GM12878 (cell line): ENCODE data around the gene C16orf87. TPM values are rescaled to one million over a fixed set of nuclear protein-coding genes. Genes with fewer than 3 reads are reported as not detected.
A peak's percentile ranks its signal among the peaks of the same experiment; 100 is the strongest.

ENCODE experiments used
- ATAC-seq: fragments of 200-7000 bp; cut with Tn5 transposase; 3 replicates; pipeline ENCODE4 v1.9.1; 2020; ENCODE audit warnings: mild to moderate bottlenecking, moderate library complexity
- BruUV-seq: library from RNA; stranded (reverse); fragments of 400-500 nt; replicated peaks from 2 replicates; lab custom pipeline; 2021; lab: Mats Ljungman, UMichigan
- CTCF ChIA-PET: fragments of 300-600 bp; sonication (Branson Sonifier 250); formaldehyde crosslinking; extraction: SDS; loops from one replicate; lab custom pipeline; 2021; ENCODE audit warnings: inconsistent platforms; lab: Yijun Ruan, JAX
- POLR2A ChIA-PET: fragments of 350-600 bp; formaldehyde crosslinking; extraction: SDS; loops from one replicate; lab custom pipeline; 2021; ENCODE audit warnings: inconsistent platforms; lab: Charles Lee
- RAD21 ChIA-PET: fragments of 300-600 bp; sonication (Branson Sonifier 250); formaldehyde crosslinking; loops from one replicate; lab custom pipeline; 2023; ENCODE audit warnings: antibody characterized with exemption; ENCODE audit not compliant: unreplicated experiment; lab: Charles Lee
- SMC1A ChIA-PET: fragments of 300-600 bp; sonication (Branson Sonifier 250); formaldehyde crosslinking; loops from one replicate; lab custom pipeline; 2023; ENCODE audit not compliant: unreplicated experiment, uncharacterized antibody; lab: Charles Lee
- DNase-seq: peaks from one replicate; pipeline ENCODE4 v3.0.0-alpha.2; 2011; ENCODE audit warnings: low read depth, low spot score
- FAIRE-seq: peaks from 3 replicates; lab custom pipeline; 2011; peaks lifted over from hg19 to GRCh38; lab: Jason Lieb, UNC
- H2AFZ ChIP-seq: 2 replicates; pipeline ENCODE4 v1.6.0; 2011; ENCODE audit warnings: low read depth, low read length, control low read depth; ENCODE audit not compliant: control insufficient read depth
- H3K27ac ChIP-seq: 2 replicates; pipeline ENCODE4 v1.5.1; 2011; ENCODE audit warnings: control low read depth; ENCODE audit not compliant: control insufficient read depth, insufficient read depth
- H3K27me3 ChIP-seq, 2 experiments: replicated peaks in 1 of 2; 2 replicates each; pipeline versions ENCODE4 v1.6.0 to v1.6.1; 2011; ENCODE audit warnings: low read length in 1 of 2; ENCODE audit not compliant: control insufficient read depth in 2 of 2, insufficient read depth in 2 of 2
- H3K36me3 ChIP-seq, 2 experiments: 2 replicates each; pipeline ENCODE4 v1.5.1; 2011; ENCODE audit warnings: low read length in 1 of 2; ENCODE audit not compliant: control insufficient read depth in 2 of 2, insufficient read depth in 2 of 2
- H3K4me1 ChIP-seq: 2 replicates; pipeline ENCODE4 v1.6.1; 2011; ENCODE audit warnings: mild to moderate bottlenecking, low read length, moderate library complexity, mixed read lengths; ENCODE audit not compliant: control insufficient read depth, insufficient read depth
- H3K4me2 ChIP-seq: 2 replicates; pipeline ENCODE4 v1.6.0; 2011; ENCODE audit warnings: control low read depth; ENCODE audit not compliant: control insufficient read depth, insufficient read depth
- H3K4me3 ChIP-seq: fragments of 200-600 bp; sonication (generic); 2 replicates; pipeline ENCODE4 v1.5.1; 2016
- H3K79me2 ChIP-seq: 2 replicates; pipeline ENCODE4 v1.6.0; 2011; ENCODE audit warnings: low read length; ENCODE audit not compliant: control insufficient read depth, insufficient read depth
- H3K9ac ChIP-seq: 2 replicates; pipeline ENCODE4 v1.8.0; 2011; ENCODE audit warnings: low read length, control low read depth, mixed read lengths; ENCODE audit not compliant: control insufficient read depth, insufficient read depth
- H3K9me3 ChIP-seq: replicated peaks from 3 replicates; pipeline ENCODE4 v1.5.1; 2011; ENCODE audit warnings: mild to moderate bottlenecking, low read length; ENCODE audit not compliant: control insufficient read depth, insufficient read depth
- H4K20me1 ChIP-seq: 2 replicates; pipeline ENCODE4 v1.6.0; 2011; ENCODE audit not compliant: control insufficient read depth, insufficient read depth
- ATF7 ChIP-seq: fragments of 450-650 bp; IDR thresholded peaks from 2 replicates; pipeline ENCODE4 v1.6.1; 2016; ENCODE audit warnings: low read depth, mild to moderate bottlenecking
- HDAC2 ChIP-seq: fragments of 200-600 bp; sonication (generic); IDR thresholded peaks from 2 replicates; pipeline ENCODE4 v1.6.1; 2017
- HDAC6 ChIP-seq: fragments of 200-600 bp; sonication (generic); IDR thresholded peaks from one replicate; pipeline ENCODE4 v1.8.0; 2017; ENCODE audit warnings: antibody characterized with exemption; ENCODE audit not compliant: unreplicated experiment
- KAT2A ChIP-seq: conservative IDR thresholded peaks from 2 replicates; pipeline ENCODE4 v1.6.1; 2011; ENCODE audit warnings: low read depth, low read length; ENCODE audit not compliant: control insufficient read depth
- MTA3 ChIP-seq: IDR thresholded peaks from 2 replicates; pipeline ENCODE4 v1.6.1; 2012; ENCODE audit warnings: low read length, inconsistent platforms, borderline replicate concordance
- SIN3A ChIP-seq: IDR thresholded peaks from 2 replicates; pipeline ENCODE4 v1.6.1; 2012; ENCODE audit warnings: low read depth, low read length, improper control_type of control experiment
- TCF3 ChIP-seq: IDR thresholded peaks from 2 replicates; pipeline ENCODE4 v1.6.1; 2012; ENCODE audit warnings: low read depth, mild to moderate bottlenecking, low read length, borderline replicate concordance; ENCODE audit not compliant: insufficient read depth
- ZNF24 ChIP-seq: fragments of 450-650 bp; IDR thresholded peaks from 2 replicates; pipeline ENCODE4 v1.6.1; 2017; ENCODE audit warnings: antibody characterized with exemption, mild to moderate bottlenecking
- WGBS: methylation state at CpG from one replicate; pipeline ENCODE4 v1.1.6; 2016; ENCODE audit warnings: low lambda C conversion rate; ENCODE audit not compliant: insufficient replicate concordance, insufficient coverage; ENCODE audit errors: missing lambda C conversion rate; 5-methylcytosine and 5-hydroxymethylcytosine counted together
- in situ Hi-C: fragments of 300-500 bp; cut with MboI; formaldehyde crosslinking; loops from 9 replicates; pipeline ENCODE4 v1.14.3; 2018; ENCODE audit warnings: mixed read lengths
- intact Hi-C: fragments of 100-400 bp; cut with micrococcal nuclease; formaldehyde crosslinking; loops from one replicate; pipeline ENCODE4 v1.14.2; 2022; ENCODE audit not compliant: unreplicated experiment
- polyA plus RNA-seq, 11 experiments: library from polyadenylated mRNA; depleted of rRNA in 4 of 11; unstranded in 6 of 11; stranded (reverse) in 5 of 11; fragments of >200 nt; fragmentation: Nextera tagmentation in 4 of 11; fragmentation: Illumina TruSeq in 1 of 11; extraction: Ambion mirVana in 4 of 11; extraction: Trizol in 1 of 11; gene quantifications; 1 replicate in 1 of 11; 2 replicates in 10 of 11; pipeline versions ENCODE4 v1.2.1 to v1.2.3, GENCODE V29; 2011 to 2016; ENCODE audit warnings: inconsistent platforms in 2 of 11, missing spikeins in 2 of 11, low read depth in 1 of 11
- total RNA-seq, 4 experiments: library from RNA; depleted of rRNA in 3 of 4; stranded (reverse); fragments of >200 nt in 3 of 4; fragmentation: Illumina TruSeq in 1 of 4; extraction: Trizol in 1 of 4; gene quantifications; 2 replicates each; pipeline versions ENCODE4 v1.2.1 to v1.2.3, GENCODE V29; 2013 to 2021
- TF ChIP-seq, protein P1 (sequence below): IDR thresholded peaks from 2 replicates; pipeline ENCODE4 v1.6.1; 2011; ENCODE audit warnings: mild to moderate bottlenecking, low read depth, low read length, moderate library complexity; ENCODE audit not compliant: insufficient replicate concordance
- TF ChIP-seq, protein P2 (sequence below): IDR thresholded peaks from 2 replicates; pipeline ENCODE4 v1.6.1; 2011; ENCODE audit warnings: low read depth, mild to moderate bottlenecking, low read length, moderate library complexity, borderline replicate concordance; ENCODE audit errors: extremely low read depth
- TF ChIP-seq, protein P3 (sequence below), 3 experiments: IDR thresholded peaks in 2 of 3; conservative IDR thresholded peaks in 1 of 3; 2 replicates each; pipeline ENCODE4 v1.5.1; 2011; ENCODE audit warnings: low read depth in 3 of 3, low read length in 3 of 3, mild to moderate bottlenecking in 3 of 3, control low read depth in 2 of 3, moderate library complexity in 2 of 3, inconsistent platforms in 1 of 3, mixed read lengths in 1 of 3; ENCODE audit not compliant: control insufficient read depth in 2 of 3, insufficient read depth in 1 of 3; ENCODE audit errors: extremely low read depth in 1 of 3

C16orf87 gene
- total and polyA plus RNA-seq, 10 of the 15 experiments (the other 5 are each of a cell fraction or from before 2014, with no cell fraction given), result 18.4 to 72.6 (median 31.0) TPM

DNA sequence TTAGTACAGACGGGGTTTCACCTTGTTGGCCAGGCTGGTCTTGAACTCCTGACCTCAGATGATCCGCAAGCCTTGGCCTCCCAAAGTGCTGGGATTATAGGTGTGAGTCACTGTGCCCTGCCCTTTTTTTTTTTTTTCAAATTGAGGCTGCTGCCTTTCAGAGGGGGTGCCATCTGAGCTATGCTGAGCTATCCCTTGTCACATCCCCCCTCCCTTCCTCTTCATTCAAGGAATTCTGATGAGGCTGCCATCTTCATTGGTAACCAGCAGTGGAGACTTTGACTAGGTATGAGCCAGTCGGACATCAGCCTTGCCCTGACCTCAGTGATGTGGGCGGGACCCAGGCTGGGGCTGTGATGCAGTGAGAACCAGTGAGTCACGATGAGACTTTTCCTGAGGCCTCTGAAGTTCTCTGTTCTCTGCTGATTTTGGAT lies 28.8 kb upstream of the C16orf87 start:
- H3K9me3 ChIP-seq, result no peaks in the 10 kb centered on the region
- 65% methylated on average over 5 of the region's 5 CpGs for WGBS
- in situ Hi-C loops, result loop anchor here (5.0 to 10.0 kb wide), 2 partner anchors 63 to 1305 kb away; no protein-coding TSS in a partner anchor
- no peak overlapping the region for H3K9ac ChIP-seq
- BruUV-seq, result no TSS peak
- H3K79me2 ChIP-seq, result no peaks in the 10 kb centered on the region
- RAD21 ChIA-PET, result interaction anchor here (1.1 kb wide), 1 partner anchor 186 kb away, joined by 3 read pairs; no protein-coding TSS in a partner anchor
- intact Hi-C loops, result no loop called here
- no peak overlapping the region for H3K4me2 ChIP-seq
- FAIRE-seq (no peak), DNase-seq (no peak)
- POLR2A ChIA-PET, result interaction anchor here (0.5 to 0.6 kb wide), 3 partner anchors 10 to 175 kb away, joined by 3 to 6 read pairs (median 3); no protein-coding TSS in a partner anchor
- no peak overlapping the region; the same call in 1 of the 2 replicates for H2AFZ ChIP-seq
- H3K27ac ChIP-seq, result no peak overlapping the region
- CTCF ChIA-PET, result interaction anchor here (1.9 kb wide), 1 partner anchor 49 kb away, joined by 5 read pairs; no protein-coding TSS in a partner anchor
- H3K4me3 ChIP-seq, result no peak overlapping the region
- no peaks in the 10 kb centered on the region for H3K36me3 ChIP-seq
- H4K20me1 ChIP-seq, result no peaks in the 10 kb centered on the region
- TF ChIP-seq TCF3 (no peak), HDAC6 (no peak)
- TF ChIP-seq, protein P1, sequence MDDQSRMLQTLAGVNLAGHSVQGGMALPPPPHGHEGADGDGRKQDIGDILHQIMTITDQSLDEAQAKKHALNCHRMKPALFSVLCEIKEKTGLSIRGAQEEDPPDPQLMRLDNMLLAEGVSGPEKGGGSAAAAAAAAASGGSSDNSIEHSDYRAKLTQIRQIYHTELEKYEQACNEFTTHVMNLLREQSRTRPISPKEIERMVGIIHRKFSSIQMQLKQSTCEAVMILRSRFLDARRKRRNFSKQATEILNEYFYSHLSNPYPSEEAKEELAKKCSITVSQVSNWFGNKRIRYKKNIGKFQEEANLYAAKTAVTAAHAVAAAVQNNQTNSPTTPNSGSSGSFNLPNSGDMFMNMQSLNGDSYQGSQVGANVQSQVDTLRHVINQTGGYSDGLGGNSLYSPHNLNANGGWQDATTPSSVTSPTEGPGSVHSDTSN, result peak; percentile 24
- TF ChIP-seq, all 136 proteins: peak for 1
- H3K4me1 ChIP-seq, result peaks cover 13% of the 10 kb centered on the region
- SMC1A ChIA-PET, result interaction anchor here (2.0 kb wide), 1 partner anchor 71 kb away, joined by 4 read pairs; no protein-coding TSS in a partner anchor
- no peaks in the 10 kb centered on the region for H3K27me3 ChIP-seq
- ATAC-seq, result peak; percentile 12; the same call in 1 of the 3 replicates

DNA sequence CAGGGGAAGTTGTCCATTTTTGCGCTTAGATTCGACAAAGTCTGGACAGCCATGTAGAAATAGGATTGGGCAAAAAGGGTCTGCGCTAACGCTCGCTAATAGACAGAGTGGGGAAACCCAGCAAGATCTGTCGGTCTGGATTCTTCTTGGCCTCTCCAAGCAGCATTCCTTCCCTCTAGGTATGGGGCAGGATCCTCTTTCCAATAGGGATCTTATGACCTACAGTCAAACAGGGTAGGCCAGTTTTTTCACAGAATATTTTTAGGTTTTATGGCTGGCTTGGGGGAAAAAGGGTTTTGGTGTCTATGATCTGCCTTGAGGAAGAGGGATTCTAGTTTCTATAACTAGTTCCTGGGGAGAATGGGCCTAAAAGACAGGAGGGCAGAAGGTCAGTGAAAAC lies 27.2 kb upstream of the C16orf87 start:
- BruUV-seq, result no TSS peak
- no peaks in the 10 kb centered on the region for H3K9me3 ChIP-seq
- H3K4me1 ChIP-seq, result peaks cover 3% of the 10 kb centered on the region; the same call in 1 of the 2 replicates
- FAIRE-seq (no peak), ATAC-seq (no peak), DNase-seq (no peak)
- CTCF ChIA-PET, result interaction anchor here (1.0 to 1.5 kb wide), 2 partner anchors 48 to 58 kb away, joined by 3 to 4 read pairs; no protein-coding TSS in a partner anchor
- WGBS, result 94% methylated on average over 6 of the region's 6 CpGs
- no peak overlapping the region for H3K27ac ChIP-seq
- H2AFZ ChIP-seq, result no peak overlapping the region
- POLR2A ChIA-PET, result no interaction called here
- no peaks in the 10 kb centered on the region for H4K20me1 ChIP-seq
- H3K79me2 ChIP-seq, result no peaks in the 10 kb centered on the region
- no peak overlapping the region for H3K9ac ChIP-seq
- H3K4me2 ChIP-seq, result no peak overlapping the region
- in situ Hi-C loops, result loop anchor here (5.0 to 10.0 kb wide), 2 partner anchors 64 to 1307 kb away; no protein-coding TSS in a partner anchor
- RAD21 ChIA-PET, result no interaction called here
- no peak overlapping the region for H3K4me3 ChIP-seq
- SMC1A ChIA-PET, result interaction anchor here (1.3 to 2.0 kb wide), 3 partner anchors 50 to 72 kb away, joined by 4 to 5 read pairs (median 4); no protein-coding TSS in a partner anchor
- no peaks in the 10 kb centered on the region for H3K27me3 ChIP-seq
- no peaks in the 10 kb centered on the region for H3K36me3 ChIP-seq
- intact Hi-C loops, result no loop called here
- TF ChIP-seq KAT2A, result no peak
- TF ChIP-seq MTA3, result no peak
- TF ChIP-seq, protein P2, sequence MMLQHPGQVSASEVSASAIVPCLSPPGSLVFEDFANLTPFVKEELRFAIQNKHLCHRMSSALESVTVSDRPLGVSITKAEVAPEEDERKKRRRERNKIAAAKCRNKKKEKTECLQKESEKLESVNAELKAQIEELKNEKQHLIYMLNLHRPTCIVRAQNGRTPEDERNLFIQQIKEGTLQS, result no peak
- TF ChIP-seq ATF7, result no peak
- TF ChIP-seq, protein P3, sequence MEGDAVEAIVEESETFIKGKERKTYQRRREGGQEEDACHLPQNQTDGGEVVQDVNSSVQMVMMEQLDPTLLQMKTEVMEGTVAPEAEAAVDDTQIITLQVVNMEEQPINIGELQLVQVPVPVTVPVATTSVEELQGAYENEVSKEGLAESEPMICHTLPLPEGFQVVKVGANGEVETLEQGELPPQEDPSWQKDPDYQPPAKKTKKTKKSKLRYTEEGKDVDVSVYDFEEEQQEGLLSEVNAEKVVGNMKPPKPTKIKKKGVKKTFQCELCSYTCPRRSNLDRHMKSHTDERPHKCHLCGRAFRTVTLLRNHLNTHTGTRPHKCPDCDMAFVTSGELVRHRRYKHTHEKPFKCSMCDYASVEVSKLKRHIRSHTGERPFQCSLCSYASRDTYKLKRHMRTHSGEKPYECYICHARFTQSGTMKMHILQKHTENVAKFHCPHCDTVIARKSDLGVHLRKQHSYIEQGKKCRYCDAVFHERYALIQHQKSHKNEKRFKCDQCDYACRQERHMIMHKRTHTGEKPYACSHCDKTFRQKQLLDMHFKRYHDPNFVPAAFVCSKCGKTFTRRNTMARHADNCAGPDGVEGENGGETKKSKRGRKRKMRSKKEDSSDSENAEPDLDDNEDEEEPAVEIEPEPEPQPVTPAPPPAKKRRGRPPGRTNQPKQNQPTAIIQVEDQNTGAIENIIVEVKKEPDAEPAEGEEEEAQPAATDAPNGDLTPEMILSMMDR (IDR thresholded peaks at IDR 0.05 in 2 of 3, conservative IDR thresholded peaks at IDR 0.05 in 1 of 3; ENCODE audit: control insufficient read depth in 2 of 3, extremely low read depth in 1 of 3, insufficient read depth in 1 of 3, low read depth in 3 of 3, low read length in 3 of 3), result no peak
- TF ChIP-seq SIN3A, result no peak
- no peak for TF ChIP-seq HDAC2
- no peak for TF ChIP-seq ZNF24
